Activated CD8-positive, alpha-beta memory T cell treated with anti-CD3 and anti-CD28 coated beads for 36 hours (primary cell): Measurements from ENCODE around the gene MYBPC1. TPM values are rescaled to one million over a fixed set of nuclear protein-coding genes. Genes with fewer than 3 reads are reported as not detected.
"Not testable (repeated sequence)": the region's sequence is repeated elsewhere in the genome, so short reads cannot be mapped to it uniquely, and the experiment has no call there.

Source experiments
- CTCF ChIA-PET: fragments of 350-600 bp; sonication (Branson Sonifier 250); formaldehyde crosslinking; loops from one replicate; lab custom pipeline; 2021; ENCODE audit warnings: antibody characterized with exemption; lab: Charles Lee
- POLR2A ChIA-PET: fragments of 350-600 bp; sonication (Branson Sonifier 250); formaldehyde crosslinking; loops from one replicate; lab custom pipeline; 2021; ENCODE audit warnings: antibody characterized with exemption; lab: Charles Lee
- total RNA-seq, 2 experiments: library from RNA; stranded (reverse); gene quantifications; one replicate each; pipeline ENCODE4 v1.2.3, GENCODE V29; 2021

Gene MYBPC1
- total RNA-seq, 2 experiments from 2014 or later, result not detected

DNA sequence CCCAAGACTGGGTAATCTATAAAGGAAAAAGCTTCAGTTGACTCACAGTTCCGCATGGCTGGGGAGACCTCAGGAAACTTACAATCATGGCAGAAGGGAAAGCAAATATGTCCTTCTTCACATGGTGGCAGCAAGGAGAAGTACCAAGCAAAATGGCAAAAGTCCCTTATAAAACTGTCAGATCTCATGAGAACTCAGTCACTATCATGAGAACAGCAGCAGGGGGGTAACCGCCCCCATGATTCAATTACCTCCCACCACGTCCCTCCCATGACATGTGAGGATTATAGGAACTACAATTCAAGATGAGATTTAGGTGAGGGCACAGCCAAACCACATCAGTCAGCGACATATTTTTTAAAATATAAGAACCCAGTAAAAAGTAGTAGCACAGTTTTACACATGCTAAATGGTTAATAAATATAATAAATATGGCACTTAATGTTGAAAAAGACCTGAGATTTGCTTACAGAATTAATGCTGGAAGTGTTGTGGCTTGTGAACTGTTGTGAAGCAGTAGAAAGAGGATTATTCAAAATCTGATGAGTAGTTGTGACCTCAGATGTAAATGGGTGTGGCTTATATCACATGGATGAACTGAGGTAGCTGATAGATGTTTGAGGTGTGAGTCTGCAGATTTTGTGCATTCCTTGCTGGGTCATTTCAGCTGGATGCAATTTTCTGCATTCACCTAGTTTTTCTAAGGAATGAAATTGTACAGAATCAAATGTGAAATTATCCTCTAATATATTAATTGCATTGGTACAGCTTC, 55.8 kb downstream of the MYBPC1 start:
- POLR2A ChIA-PET, result interaction anchor here (0.6 kb wide), 1 partner anchor 38 kb away, joined by 12 read pairs; no protein-coding TSS in a partner anchor
- CTCF ChIA-PET, result no interaction called here

DNA sequence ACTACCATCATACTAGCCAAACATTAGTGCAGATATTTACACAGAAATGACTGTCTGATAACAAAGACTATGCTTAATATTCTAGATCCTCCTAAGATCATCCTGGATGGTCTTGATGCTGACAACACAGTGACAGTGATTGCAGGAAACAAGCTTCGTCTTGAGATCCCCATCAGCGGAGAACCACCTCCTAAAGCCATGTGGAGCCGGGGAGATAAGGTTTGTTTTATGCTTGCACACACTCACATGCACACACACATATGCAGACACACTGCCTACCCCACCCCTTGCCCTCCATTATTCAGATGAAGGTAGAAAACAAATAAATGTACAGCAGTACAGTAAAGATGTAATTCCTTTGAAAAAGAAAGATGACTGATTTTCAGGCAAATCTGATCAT, 58.3 kb downstream of the MYBPC1 start:
- ChIA-PET CTCF (no interaction called here), POLR2A (no interaction called here)

DNA sequence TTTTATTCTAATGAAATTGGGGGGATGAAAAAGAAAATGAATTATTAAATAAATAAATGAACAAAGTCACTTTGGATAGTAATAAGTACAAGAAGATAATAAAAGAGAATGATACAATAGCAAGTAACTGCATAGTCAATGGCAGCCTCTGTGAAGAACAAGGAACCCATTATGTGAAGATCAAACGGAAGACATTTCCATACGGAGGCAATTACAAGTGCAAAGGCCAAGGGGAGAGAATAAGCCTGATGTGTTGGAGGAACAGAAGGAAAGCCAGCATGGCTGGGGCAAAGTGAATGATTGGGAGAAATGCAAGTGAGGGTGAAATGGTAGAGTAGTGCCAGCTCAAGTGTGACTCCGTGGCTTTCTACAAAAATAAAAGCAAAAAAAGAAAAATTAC, 58.7 kb downstream of the MYBPC1 start:
- ChIA-PET POLR2A (no interaction called here), CTCF (no interaction called here)

DNA sequence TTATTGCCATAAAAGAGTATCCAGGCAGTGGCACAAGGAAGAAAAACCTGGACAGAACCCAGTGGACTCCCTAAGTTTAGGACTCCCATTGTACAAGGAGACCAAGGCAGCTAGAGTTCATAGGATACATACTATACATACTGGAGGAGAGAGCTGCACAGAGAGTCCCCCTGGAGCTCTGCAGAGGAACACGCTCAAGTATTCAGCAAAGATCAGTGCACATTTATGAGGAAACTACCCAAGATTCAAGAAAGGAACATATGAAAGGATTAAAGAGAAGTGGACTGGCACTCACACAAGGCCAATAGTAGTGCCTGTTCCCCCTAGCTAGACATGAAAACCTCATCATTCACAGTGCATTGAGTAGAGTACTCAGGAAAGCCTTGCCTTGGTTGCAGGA, 59.7 kb downstream of the MYBPC1 start:
- CTCF ChIA-PET, result no interaction called here
- POLR2A ChIA-PET, result no interaction called here

DNA sequence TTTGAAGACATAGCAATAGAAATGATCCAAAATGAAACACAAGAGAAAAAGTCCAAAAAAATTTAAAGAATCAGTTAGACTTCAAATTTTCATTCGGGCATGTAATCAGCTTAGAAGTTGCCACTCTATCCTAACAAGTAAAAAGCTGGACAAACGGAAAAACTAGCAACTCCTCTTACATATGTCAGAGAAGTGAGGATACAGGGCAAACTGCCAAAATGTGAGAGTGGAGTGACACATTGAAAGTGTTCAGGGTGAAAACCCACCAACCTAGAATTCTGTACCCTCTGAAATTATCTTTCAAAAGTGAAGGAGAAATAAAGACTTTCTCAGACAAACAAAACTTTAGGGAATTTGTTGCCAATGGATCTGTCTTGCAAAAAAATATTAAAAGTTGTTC, 60.6 kb downstream of the MYBPC1 start:
- CTCF ChIA-PET, result no interaction called here
- POLR2A ChIA-PET, result interaction anchor here (0.5 kb wide), 1 partner anchor 23 kb away, joined by 3 read pairs; no protein-coding TSS in a partner anchor

DNA sequence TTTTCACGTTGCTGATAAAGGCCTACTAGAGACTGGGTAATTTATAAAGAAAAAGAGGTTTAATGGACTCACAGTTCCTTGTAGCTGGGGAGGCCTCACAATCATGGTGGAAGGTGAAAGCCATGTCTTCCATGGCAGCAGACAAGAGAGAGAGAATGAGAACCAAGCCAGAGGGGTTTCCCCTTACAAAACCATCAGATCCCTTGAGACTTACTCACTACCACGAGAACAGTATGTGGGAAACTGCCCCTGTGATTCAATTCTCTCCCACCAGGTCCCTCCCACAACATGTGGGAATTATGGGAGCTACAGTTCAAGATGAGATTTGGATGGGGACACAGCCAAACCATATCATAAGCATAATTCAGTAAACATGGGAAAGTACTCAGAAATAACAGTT, 65.9 kb downstream of the MYBPC1 start:
- CTCF ChIA-PET, POLR2A ChIA-PET: not testable (repeated sequence)

DNA sequence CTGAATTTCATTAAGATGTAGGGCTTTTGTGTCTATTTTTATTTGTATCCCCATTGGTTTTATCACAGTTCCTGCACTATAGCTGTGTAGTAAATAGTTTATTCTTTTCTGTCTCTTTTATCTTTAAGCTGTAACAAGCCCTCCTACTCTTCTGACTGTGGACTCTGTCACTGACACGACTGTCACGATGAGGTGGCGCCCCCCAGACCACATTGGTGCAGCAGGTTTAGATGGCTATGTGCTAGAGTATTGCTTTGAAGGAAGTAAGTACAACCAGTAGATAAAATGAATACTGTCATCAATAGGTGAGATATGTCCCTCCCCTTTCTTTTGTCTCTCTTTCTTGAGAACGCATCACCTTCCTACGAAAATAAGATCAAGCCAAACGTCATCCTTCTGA, 68.5 kb downstream of the MYBPC1 start:
- ChIA-PET POLR2A (no interaction called here), CTCF (no interaction called here)

DNA sequence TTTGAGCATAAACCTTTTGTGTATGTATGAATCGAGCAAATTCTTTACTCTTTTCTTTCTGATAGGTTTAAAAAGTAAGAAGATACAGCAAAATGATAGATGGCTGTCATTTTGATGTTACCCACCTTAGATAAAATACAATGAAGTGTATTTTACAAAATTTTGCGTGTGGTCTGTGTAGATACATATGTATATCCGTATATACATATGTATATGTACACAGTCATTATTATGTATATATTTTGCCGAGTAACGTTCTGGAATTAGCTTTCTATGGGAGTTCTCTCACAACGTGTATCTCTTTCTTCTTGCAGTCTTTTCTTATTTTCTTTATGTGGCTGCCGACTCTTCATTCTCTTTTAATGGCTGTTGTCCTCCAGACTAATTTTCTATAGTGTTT, 70.2 kb downstream of the MYBPC1 start:
- ChIA-PET POLR2A (no interaction called here), CTCF (no interaction called here)

DNA sequence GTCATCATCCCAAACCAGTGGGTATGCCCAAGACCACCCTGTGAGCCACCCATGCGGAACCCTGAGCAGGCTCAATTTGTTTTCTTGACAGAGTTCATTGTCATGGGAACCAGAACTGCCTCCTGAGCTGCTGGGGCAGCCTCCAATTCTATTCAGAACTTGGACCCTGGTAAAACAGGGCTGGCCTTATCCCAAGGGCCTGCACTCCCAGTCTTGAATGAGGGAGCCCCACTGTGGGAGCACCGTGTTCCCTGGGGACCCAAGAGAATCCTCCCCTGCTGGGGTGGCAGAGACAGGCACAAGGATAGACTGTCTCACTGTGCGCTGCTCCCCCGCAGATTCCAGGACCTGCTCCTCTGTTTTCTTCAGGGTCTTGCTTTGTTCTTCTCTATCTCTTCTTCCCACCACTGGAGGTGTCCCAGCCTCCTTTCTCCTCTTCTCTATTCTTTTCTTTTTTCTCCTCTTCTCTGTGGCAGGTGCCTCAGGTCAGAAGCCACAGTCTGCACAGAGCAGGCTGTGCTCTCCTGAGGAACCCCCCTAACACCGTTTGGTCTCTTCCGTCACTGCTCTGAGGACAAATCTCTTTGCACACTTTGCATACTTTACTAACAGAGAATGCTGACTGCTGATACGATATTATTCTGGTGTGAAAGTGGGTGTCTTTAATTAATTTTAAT, 71.4 kb downstream of the MYBPC1 start:
- CTCF ChIA-PET, result interaction anchor here (1.2 kb wide), 1 partner anchor 50 kb away, joined by 4 read pairs; no protein-coding TSS in a partner anchor
- POLR2A ChIA-PET, result no interaction called here

DNA sequence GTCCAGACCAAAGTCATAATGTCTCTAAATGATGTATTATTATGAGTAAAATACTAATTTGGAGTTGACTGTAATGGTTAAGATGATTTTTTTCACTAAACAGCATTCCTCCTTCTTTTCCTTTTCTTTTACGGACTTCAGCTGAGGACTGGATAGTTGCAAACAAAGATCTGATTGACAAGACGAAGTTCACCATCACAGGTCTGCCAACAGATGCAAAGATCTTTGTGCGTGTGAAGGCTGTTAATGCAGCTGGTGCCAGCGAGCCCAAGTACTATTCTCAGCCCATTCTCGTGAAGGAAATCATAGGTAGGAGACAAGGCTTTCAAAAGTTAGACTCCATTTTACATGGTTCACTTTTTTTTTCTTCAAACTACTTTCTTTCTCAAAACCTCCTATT, 72.8 kb downstream of the MYBPC1 start:
- CTCF ChIA-PET, result no interaction called here
- POLR2A ChIA-PET, result no interaction called here

DNA sequence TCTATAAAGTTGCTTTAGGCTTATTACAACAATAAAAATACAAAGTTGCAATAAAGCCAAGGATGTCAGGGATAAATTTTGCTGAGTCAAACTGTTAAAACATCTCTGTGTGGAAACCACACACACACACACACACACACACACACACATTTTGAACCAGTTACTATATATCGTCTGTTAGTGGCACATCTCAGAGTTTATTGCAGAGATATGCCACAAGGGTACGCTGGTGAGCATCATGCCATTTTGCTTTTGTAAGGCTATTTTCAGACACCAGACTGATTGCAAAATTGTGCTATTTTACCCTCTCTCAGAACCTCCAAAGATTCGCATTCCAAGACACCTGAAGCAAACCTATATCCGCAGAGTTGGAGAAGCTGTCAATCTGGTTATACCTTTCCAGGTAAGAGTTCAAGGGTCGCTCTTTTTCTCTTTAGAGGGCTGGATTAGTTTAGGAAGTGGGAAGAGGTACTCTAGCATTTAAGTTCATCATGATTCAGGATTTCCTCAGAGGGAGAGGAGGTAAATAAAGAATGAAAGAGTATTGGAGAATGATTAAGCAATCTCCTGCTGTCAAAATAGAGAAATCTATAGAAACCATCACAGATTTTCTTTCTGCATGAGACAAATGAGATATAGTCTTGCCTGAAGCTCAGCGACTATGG, 75.4 kb downstream of the MYBPC1 start:
- POLR2A ChIA-PET, result no interaction called here
- CTCF ChIA-PET, result no interaction called here

DNA sequence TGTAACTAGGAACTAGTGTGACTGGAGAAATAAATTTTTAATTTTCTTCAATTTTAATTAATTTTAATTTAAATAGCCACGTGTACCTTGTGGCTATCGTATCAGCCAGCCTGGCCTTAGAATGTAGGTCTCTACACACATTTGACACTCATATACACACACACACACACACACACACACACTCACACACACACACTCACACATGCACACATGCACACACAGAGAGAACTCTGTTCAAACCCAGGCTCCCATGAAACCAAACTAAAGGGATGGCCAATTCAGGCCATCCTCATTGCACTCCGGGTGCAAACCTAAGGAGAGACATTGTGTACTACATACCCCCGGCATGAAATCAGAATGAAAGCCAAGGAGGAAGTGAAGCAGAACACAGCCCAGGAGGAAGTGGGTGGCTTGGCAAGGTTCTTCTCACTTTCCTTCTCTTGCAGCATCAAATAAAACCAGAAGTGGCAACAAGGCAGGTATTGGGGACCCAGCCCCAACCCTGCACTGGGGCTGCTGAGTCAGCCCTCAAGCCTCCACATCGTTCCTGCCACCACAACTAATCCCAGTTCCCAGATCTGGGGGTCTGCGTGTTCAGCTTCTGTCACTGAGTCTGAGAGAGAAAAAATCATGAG, 76.5 kb downstream of the MYBPC1 start:
- POLR2A ChIA-PET, result no interaction called here
- CTCF ChIA-PET, result no interaction called here

DNA sequence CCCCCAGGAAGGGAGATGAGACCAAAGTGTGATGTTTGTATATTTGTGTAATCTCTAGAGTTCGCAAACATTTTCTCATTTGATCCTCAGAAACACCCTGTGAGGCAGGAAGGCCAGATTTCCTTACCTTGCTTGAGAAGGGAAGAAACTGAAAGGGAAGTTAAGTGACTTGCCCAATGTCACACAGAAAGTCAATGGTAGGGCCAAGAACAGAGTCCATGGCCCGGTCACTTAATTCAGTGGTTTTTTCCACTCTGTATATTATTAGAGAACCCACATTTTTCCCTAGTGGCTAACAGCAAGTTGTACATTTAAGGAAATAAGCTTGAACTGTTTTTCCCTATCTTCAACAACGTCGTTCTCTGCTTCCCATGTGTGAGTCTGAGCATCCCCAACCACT, 77.1 kb downstream of the MYBPC1 start:
- CTCF ChIA-PET, result no interaction called here
- POLR2A ChIA-PET, result no interaction called here

DNA sequence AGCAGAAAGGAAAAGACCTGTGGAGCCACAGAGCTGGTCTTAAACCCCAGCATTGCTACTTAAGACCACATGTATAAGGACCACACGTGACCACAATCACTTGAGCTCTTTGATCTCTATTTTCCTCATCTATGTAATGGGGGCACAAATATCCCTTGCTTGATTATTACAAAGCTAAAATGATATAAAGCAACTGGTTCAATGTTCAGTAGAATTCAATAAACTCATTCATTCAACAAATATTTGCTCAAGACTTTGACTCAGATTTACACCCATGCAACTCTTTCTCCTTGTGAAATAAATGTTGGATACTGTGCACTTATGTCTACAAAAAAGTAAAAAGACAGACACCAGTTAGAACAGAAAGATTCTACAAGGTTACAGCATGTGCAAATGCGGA, 80.8 kb downstream of the MYBPC1 start:
- CTCF ChIA-PET, result no interaction called here
- POLR2A ChIA-PET, result no interaction called here

DNA sequence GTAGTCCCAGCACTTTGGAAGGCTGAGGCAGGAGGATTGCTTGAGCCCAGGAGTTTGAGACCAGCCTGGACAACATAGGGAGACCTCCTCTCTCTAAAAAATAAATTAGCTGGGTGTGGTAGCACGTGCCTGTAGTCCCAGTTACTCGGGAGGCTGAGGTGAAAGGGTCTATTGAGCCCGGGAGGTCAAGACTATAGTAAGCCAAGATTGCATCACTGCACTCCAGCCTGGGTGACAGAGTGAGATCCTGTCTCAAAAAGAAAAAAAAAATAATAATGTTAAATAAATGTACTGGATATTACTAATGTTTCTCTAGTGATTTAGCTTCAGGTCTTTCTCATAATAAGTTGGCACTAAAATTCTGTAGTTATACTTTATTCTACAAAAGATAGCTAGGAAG, 81.7 kb downstream of the MYBPC1 start:
- POLR2A ChIA-PET, CTCF ChIA-PET: not testable (repeated sequence)

DNA sequence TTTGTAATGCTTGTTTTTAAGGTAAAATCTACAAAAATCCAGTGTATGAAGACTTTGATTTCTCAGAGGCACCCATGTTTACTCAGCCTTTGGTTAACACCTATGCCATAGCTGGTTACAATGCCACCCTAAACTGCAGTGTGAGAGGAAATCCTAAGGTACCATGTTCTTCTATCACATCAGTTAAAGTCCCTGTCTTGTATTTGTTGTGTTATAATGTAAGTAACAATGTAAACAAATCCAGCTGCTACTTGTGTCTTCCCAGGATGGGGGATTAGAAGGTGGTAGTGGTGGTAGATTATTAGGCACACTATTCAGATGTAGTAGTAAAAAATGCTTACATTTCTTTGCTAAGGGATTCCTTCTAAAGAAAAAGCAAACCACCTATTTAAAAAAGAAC, 83.3 kb downstream of the MYBPC1 start:
- POLR2A ChIA-PET, result no interaction called here

DNA sequence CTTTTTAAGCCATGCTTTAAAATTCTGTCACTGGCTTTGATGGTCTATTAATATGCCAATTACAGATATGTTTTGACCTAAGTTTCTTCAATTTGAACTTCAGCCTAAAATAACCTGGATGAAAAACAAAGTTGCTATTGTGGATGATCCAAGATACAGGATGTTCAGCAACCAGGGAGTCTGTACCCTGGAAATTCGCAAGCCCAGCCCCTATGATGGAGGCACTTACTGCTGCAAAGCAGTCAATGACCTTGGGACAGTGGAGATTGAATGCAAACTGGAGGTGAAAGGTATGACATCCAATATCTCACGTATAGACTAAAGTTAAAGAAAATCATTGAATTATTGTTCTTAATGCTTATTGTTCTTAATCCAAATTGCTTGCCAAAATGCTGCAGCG, 85.5 kb downstream of the MYBPC1 start:
- ChIA-PET CTCF (no interaction called here), POLR2A (no interaction called here)

More for the DNA sequence above, 83.3 kb downstream of the MYBPC1 start:
- CTCF ChIA-PET, result no interaction called here

DNA sequence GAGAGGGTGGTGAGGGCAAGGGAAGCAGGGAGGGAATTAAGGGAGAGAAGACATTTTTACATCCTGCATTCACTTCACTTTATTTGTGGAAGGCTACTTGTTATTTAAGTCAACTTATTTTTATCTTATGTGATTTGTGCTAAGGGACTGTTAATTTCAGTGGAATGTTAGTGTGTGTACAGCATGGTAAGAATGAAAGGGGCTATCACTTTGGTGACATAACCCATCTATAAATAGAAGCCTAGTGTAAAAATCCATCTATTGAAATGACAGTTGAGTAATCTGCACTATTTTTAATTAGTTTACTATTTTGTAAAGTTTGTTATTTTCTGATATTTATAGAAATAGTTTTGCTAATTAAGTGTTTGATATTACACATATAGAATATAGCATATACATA, 85.9 kb downstream of the MYBPC1 start:
- POLR2A ChIA-PET, result no interaction called here
- CTCF ChIA-PET, result no interaction called here

DNA sequence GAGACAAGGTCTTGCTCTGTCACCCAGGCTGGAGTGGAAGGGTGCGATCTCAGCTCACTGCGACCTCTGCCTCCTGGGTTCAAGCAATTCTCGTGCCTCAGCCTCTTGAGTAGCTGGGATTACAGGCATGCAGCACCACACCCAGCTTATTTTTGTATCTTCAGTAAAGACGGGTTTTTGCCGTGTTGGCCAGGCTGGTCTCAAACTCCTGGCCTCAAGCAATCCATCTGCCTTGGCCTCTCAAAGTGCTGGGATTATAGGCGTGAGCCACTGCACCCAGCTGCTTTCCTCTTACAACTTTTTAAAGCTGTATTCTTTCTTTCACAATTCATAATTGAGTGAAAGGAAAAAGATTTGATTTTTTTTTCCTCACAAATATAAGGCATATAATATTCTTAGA, 86.9 kb downstream of the MYBPC1 start:
- CTCF ChIA-PET, POLR2A ChIA-PET: not testable (repeated sequence)

DNA sequence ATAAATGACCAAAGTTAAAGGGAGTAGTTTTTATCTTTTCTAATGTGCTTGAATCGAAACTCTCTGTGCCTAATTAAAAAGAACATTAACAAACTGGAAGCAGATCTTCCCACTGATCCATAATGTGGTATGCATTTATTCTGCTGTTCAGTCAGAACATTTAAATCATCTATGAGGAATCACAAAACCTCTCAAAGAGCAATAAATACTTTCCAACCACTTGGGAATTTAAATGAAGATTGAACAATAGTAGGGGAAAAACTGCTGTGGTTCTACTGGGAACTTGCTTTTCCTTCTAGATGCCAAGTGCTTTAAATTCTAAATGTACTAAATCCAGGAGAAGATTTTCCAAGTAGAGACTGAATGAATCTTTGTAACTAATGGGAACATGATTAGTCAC, 90.3 kb downstream of the MYBPC1 start:
- POLR2A ChIA-PET, result no interaction called here
- CTCF ChIA-PET, result no interaction called here
